Loucy (cell line): Measurements from ENCODE around the gene SMCO2.

Source experiments
- H2AFZ ChIP-seq: fragments of 200-600 bp; sonication (generic); 2 replicates; pipeline ENCODE4 v1.6.0; 2016; ENCODE audit warnings: antibody characterized with exemption, mild to moderate bottlenecking, low read length, moderate library complexity
- H3F3A ChIP-seq: fragments of 200-600 bp; 2 replicates; pipeline ENCODE4 v1.6.0; 2016; ENCODE audit warnings: antibody characterized with exemption, low read depth, mild to moderate bottlenecking
- H3K27me3 ChIP-seq: fragments of 200-600 bp; sonication (generic); 2 replicates; pipeline ENCODE4 v1.6.1; 2014; ENCODE audit warnings: low read length, mild to moderate bottlenecking; ENCODE audit not compliant: insufficient read depth, poor library complexity, severe bottlenecking
- H3K36me3 ChIP-seq: fragments of 200-600 bp; sonication (generic); 2 replicates; pipeline ENCODE4 v1.6.1; 2016; ENCODE audit warnings: low read length; ENCODE audit not compliant: insufficient read depth
- H3K4me1 ChIP-seq: fragments of 200-600 bp; sonication (generic); 2 replicates; pipeline ENCODE4 v1.5.1; 2014; ENCODE audit warnings: low read length, mild to moderate bottlenecking; ENCODE audit not compliant: insufficient read depth, poor library complexity, severe bottlenecking
- H3K4me2 ChIP-seq: fragments of 200-600 bp; sonication (generic); 2 replicates; pipeline ENCODE4 v1.6.0; 2014; ENCODE audit warnings: antibody characterized with exemption, low read length, low read depth, mild to moderate bottlenecking; ENCODE audit not compliant: poor library complexity, severe bottlenecking
- H3K4me3 ChIP-seq: fragments of 200-600 bp; sonication (generic); 2 replicates; pipeline ENCODE4 v1.5.1; 2014; ENCODE audit warnings: low read length, mild to moderate bottlenecking, mixed read lengths; ENCODE audit not compliant: poor library complexity, severe bottlenecking
- H3K79me2 ChIP-seq: fragments of 200-600 bp; sonication (generic); 2 replicates; pipeline ENCODE4 v1.6.1; 2014; ENCODE audit warnings: low read length; ENCODE audit not compliant: insufficient read depth
- H3K9ac ChIP-seq: fragments of 200-600 bp; sonication (generic); 2 replicates; pipeline ENCODE4 v1.6.0; 2014; ENCODE audit warnings: mild to moderate bottlenecking, low read depth, low read length, moderate library complexity; ENCODE audit not compliant: poor library complexity, severe bottlenecking
- H3K9me2 ChIP-seq: fragments of 200-600 bp; sonication (generic); replicated peaks from 2 replicates; pipeline ENCODE4 v1.6.1; 2016; ENCODE audit warnings: low read depth, low read length, mixed read lengths
- H3K9me3 ChIP-seq: fragments of 200-600 bp; sonication (generic); 2 replicates; pipeline ENCODE4 v1.6.1; 2014; ENCODE audit warnings: mild to moderate bottlenecking, antibody characterized with exemption, low read length, low read depth; ENCODE audit not compliant: insufficient read depth
- H4K20me1 ChIP-seq: fragments of 200-600 bp; sonication (generic); 2 replicates; pipeline ENCODE4 v1.6.0; 2014; ENCODE audit warnings: antibody characterized with exemption, low read length, mild to moderate bottlenecking; ENCODE audit not compliant: insufficient read depth, poor library complexity, severe bottlenecking
- EZH2phosphoT487 ChIP-seq: fragments of 200-600 bp; IDR thresholded peaks from 2 replicates; pipeline ENCODE4 v1.6.1; 2018; ENCODE audit warnings: antibody characterized with exemption, mild to moderate bottlenecking, moderate library complexity, borderline replicate concordance
- TF ChIP-seq, protein P1 (sequence below): fragments of 200-600 bp; sonication (generic); conservative IDR thresholded peaks from 2 replicates; pipeline ENCODE4 v1.5.1; 2014; ENCODE audit warnings: mild to moderate bottlenecking, antibody characterized with exemption, low read length

Gene SMCO2

DNA sequence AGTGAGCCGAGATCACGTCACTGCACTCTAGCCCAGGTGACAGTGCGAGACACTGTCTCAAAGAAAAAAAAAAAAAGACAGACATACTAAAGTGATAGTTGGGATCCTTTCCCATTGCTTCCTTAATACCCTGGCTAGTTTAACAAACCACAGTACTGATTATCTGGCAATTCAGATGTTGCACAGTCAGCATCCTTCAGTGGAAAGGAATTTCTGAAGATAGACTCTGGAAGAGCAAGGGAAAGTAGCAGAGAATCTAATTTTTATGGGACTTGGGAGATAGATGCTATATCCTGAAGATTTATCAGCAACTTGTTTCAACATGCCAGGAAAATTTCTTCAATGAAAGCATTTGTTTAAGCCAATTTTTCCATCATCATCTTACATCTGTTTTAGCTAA, 71.0 kb downstream of the SMCO2 start:
- Histone ChIP-seq H3K9ac (no peak overlapping the region), H3K27me3 (no peaks in the 10 kb centered on the region), H4K20me1 (no peaks in the 10 kb centered on the region), H3K4me1 (no peaks in the 10 kb centered on the region), H3F3A (no peaks in the 10 kb centered on the region), H3K9me2 (no peaks in the 10 kb centered on the region), H3K36me3 (no peaks in the 10 kb centered on the region), H3K4me3 (no peak overlapping the region), H3K79me2 (no peaks in the 10 kb centered on the region), H3K4me2 (no peak overlapping the region), H2AFZ (no peak overlapping the region), H3K9me3 (no peaks in the 10 kb centered on the region)
- TF ChIP-seq, protein P1, sequence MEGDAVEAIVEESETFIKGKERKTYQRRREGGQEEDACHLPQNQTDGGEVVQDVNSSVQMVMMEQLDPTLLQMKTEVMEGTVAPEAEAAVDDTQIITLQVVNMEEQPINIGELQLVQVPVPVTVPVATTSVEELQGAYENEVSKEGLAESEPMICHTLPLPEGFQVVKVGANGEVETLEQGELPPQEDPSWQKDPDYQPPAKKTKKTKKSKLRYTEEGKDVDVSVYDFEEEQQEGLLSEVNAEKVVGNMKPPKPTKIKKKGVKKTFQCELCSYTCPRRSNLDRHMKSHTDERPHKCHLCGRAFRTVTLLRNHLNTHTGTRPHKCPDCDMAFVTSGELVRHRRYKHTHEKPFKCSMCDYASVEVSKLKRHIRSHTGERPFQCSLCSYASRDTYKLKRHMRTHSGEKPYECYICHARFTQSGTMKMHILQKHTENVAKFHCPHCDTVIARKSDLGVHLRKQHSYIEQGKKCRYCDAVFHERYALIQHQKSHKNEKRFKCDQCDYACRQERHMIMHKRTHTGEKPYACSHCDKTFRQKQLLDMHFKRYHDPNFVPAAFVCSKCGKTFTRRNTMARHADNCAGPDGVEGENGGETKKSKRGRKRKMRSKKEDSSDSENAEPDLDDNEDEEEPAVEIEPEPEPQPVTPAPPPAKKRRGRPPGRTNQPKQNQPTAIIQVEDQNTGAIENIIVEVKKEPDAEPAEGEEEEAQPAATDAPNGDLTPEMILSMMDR, result no peak
- no peak for TF ChIP-seq EZH2phosphoT487

DNA sequence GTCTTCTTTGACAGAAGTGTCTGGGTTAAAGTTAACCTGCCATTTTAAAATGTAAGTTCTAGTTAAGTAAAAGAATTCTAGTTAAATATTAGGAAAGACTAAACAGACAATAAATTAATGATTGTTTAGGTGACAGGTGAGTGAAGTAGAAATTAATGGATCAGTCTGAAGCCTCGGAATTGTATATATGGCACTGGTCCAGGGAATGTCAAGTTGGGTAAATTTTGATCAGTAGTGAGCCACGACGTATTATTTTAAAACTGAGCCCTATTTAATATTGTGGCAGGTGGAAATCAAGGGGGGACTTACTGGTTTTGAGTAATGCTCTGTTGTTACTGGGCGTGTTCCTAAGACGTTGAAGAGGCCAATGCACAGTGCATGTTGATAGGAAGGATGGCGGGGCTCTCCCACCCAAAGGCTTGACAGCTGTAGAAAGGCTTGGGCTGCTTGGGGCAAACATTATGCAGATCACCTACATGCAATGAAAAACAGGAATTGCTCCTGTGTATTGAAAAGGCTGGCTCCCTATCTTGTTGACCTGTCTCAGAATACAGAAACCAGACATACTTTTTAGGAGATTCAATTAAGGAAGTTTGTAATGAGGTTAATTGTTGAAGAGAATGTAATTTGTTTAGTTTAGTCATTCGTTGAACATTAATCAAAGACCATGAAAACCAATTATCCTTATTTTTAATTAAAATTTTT, 71.6 kb downstream of the SMCO2 start:
- Histone ChIP-seq H3K79me2 (no peaks in the 10 kb centered on the region), H4K20me1 (no peaks in the 10 kb centered on the region), H3K27me3 (no peaks in the 10 kb centered on the region), H3K9ac (no peak overlapping the region), H3F3A (no peaks in the 10 kb centered on the region), H3K4me1 (peaks cover 1% of the 10 kb centered on the region), H3K9me2 (no peaks in the 10 kb centered on the region), H3K36me3 (no peaks in the 10 kb centered on the region), H2AFZ (no peak overlapping the region), H3K9me3 (no peaks in the 10 kb centered on the region), H3K4me2 (no peak overlapping the region), H3K4me3 (no peak overlapping the region)
- no peak for TF ChIP-seq EZH2phosphoT487
- TF ChIP-seq, protein P1, result no peak

DNA sequence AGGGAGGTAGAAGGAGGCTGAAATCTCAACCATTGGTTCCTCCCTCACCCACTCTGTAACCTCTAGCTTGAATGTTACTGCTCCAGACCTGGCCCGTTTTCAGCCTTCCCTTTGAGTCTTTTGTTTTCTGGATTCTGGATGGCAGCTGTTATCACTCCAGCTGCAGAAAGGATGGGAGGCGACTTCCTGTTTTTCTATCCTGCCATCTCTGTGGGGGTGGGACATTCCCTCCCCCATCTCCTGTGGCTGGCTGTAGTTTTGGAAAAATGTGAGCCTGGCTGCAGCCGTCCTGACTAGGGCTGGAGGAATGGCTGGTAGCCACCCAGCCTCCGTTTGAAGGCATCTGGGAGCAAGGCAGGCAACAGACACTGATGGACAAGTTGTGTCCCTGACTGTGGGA, 74.5 kb downstream of the SMCO2 start:
- Histone ChIP-seq H2AFZ (no peak overlapping the region), H3K9ac (no peak overlapping the region), H3K4me2 (no peak overlapping the region), H3K27me3 (no peaks in the 10 kb centered on the region), H4K20me1 (no peaks in the 10 kb centered on the region), H3K9me2 (no peaks in the 10 kb centered on the region), H3K4me3 (no peak overlapping the region), H3F3A (no peaks in the 10 kb centered on the region), H3K4me1 (peaks cover 21% of the 10 kb centered on the region), H3K9me3 (no peaks in the 10 kb centered on the region), H3K36me3 (no peaks in the 10 kb centered on the region), H3K79me2 (peaks cover 15% of the 10 kb centered on the region)
- no peak for TF ChIP-seq EZH2phosphoT487
- TF ChIP-seq, protein P1, result no peak
